HG02981 (cell line): ENCODE data around the gene PCP4.
"Not testable (repeated sequence)": the region's sequence is repeated elsewhere in the genome, so short reads cannot be mapped to it uniquely, and the experiment has no call there.

ENCODE experiments used
- ATAC-seq: cut with Tn5 transposase; IDR thresholded peaks from one replicate; pipeline ENCODE4 v1.9.1; 2021; ENCODE audit warnings: mild to moderate bottlenecking, moderate library complexity; ENCODE audit not compliant: unreplicated experiment

PCP4 gene

DNA sequence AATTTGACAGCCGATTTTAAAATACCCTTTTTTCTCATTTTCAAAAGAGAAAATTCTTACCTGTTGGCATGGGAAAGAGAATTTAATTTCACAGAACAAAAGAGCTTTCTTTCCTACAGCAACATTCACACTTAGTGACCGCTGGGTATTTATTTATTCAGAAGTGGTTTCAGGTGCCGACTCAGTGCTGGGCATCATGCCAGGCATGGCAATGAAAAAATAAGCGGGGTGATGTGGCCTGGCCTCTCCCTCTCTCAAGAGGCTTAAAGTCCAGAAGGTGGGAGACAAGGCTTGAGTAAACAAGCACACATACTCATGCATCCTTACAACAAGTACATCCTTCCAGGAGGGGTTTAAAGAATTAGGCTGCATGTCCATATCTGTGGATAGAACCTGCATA lies 4.1 kb upstream of the PCP4 start:
- no peak for ATAC-seq

DNA sequence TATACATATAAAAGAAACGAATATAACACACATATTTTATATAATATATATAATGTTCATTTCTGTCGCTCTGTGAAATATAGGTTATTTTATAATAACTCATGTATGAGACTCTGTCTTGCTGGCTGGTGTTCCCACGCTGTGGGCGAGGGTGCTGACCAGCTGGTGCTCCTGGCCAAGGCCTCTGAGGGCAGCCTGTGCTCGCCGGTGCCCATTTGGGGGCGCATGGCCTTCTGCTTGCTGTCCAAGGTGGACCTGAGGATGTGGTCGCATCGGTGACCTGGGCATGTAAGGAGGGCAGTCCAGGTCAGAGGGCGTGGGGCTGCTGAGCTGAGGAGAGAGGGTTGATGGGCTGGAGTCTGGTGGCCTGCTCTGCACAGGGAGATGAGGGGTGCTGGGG lies 1.1 kb upstream of the PCP4 start:
- no peak for ATAC-seq

DNA sequence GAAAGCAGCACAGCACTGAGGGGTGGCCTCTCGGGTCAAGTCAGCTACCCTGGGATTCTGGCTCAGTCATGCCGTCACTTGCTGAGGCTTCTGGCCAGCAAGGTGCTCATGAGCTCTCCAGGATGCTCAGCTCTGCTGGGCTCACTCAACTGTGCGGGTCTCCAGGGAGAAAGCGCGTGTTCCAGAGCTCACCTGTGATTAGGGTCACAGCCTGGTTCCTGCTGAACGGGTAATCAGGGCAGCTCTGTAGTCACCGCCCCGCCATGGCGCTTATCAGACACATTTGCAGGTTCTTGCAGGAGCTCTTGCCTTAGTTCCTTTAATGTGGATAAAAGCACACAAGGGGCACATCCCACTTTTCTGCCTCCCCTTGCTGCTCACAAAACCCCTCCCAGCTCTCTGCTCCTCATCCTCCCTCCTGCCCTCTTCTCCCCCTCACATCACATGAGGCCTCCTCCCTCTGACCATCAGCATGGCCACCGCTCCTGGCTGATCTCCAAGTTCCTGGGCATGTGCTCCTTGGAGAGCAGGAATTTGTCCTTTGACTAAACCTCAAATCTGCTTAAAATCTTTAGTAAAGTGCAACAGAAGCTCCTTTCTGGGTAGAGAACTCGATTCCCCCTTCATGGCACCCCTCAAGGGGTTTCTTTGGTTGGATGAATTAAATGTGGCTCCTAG lies 2.0 kb downstream of the PCP4 start:
- no peak for ATAC-seq

DNA sequence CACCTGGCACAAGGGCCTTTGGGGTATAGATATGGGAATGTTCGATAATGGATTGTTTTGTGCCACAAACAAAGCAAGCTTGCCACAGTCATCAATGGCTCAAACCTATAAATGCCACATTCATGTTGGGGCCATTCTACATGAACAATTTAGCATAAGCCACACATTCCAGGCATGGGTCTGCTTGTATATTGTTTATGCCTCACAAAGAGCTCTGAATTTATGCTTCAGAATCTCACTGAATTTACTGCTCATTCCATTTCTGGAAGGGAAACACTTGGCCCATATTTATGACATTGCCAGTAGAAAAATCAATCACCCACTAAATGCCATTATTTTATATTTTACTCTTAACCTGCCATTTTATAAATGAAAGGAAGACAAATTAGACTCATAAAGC lies 6.4 kb downstream of the PCP4 start:
- ATAC-seq = no peak

DNA sequence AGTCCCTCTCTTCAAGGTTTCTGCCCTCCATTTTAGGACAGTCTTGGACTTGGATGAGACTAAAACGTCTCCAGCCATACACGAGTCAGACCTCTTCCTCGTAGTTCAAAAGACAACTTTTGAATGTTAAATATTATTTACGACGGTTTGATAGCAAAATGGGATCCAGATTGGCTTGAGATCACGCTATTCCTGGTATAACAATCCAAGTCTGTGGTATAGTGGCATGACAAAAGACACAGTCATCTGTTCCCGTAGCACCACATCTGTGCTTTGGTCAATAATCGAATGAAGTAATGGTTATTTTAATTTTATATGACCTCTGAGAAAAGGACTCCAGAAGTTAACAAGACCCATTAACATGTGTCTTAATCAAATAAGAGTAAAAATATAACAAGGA lies 7.0 kb downstream of the PCP4 start:
- ATAC-seq = no peak

DNA sequence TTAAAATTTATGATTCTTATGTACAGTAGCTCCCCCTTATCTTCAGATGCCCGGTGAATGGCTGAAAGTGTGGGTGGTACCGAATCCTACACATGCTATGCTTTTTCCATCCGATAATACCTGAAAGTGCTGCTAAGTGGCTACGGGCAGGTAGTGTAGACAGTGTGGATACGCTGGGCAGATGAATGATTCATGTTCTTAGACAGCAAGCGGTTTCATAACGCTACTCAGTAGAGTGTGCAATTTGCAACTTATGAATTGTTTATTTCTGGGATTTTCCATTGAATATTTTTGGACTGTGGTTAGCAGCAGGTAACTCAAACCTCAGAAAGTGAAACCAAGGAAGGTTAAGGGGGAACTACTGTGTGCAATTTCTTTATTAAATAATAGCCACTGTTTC lies 7.5 kb downstream of the PCP4 start:
- ATAC-seq = no peak

DNA sequence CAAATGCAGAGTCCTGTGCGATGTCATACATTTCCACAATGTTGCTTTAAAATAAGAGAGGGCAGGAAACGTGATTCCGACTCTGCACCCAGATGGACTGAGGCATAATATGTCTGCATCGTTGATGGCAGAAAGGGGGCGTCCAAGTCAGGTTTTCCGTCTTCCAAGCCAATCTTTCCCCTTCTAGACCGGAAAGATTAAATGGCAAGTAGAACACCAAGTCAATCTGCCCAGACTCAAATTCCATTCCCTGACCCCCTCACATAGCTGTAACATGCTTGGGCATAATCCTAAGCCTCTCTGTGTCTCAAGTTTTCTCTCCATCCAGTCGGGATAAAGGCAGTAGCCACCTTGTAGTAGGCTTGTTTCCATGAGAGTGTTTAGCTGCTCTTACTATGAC lies 14.4 kb downstream of the PCP4 start:
- ATAC-seq = no peak

DNA sequence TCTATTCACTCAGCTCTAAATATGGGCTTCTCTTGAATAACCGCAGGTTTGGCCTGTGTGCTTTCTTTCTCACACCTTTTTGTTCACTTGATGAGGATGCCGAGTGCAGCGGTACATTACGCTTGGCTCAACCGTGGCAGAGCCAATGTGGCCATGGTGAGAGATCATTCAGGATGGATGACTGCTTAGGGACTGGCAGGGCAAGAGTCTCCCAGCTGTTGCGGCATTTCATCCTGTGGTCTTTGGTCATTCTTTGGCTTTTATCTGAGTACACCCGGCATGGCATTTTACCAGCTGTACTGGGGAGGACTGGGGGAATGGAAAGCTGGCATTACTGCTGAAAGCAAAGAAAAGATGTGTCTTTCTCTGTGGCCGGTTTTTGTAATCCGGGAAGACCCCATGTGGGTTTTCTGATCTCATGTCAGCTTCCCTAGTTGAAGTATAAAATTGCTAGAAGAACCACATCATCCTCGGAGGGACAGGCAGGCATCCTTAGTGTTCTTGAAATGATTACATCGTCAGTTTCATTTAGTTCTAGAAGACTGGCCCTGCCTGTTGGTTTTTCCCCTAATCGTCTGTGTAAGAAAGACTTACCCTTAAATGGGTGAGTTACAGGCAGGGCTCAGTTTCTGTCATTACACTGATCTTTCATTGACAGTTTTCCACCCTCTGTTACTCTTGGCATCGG lies 15.1 kb downstream of the PCP4 start:
- no peak for ATAC-seq

DNA sequence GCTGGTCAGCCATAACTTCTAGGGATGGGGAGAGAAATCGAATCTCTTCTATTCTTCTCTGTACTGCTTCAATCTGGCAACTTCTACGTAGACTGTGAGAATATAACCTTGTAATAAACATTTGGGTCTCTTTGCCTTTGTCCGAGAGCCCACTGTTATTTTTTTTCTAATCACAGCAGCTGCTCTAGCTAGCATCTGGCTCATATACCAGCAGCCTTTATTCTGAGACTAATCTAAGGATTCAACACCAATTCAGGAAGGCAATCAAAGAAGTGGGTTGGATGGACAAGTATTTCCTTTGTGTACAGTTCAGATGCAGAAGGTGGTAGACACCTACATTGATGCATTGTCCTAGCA lies 15.6 kb downstream of the PCP4 start:
- no peak for ATAC-seq

DNA sequence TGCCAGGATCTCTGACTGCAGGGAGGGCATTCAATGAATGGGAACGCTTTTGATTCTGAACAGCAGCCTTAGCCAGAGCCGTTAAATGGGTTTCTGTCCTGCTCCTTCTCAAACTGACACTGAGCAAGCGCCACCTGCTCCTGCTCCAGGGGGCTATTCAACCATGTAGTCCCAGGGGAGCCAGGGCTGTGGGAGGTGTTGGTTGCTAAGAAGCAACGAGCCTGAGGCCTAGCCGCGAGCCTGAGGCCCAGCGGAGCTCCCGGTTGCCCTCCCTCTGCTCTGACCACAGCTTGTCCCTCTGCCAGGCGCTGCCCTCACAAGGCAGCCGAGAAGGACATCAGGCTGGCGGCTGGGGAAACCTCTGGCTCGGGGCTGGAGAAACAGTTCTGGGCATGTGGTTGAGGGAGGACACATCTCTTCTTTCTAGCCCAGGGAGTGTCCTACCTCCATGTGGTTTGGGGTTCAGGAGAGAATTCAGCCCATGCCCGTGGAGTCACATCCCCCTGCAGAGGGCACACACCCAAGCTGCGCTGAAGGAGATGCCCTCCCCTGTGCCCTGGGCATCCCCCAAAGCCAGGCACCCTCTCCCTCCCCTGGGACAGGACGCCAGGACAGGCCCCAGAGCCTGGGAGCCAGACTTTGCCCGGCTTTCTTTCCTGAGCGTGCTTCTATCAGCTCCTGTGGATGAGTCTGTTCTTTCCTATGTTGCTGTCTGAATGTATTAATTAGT lies 18.0 kb downstream of the PCP4 start:
- no peak for ATAC-seq

DNA sequence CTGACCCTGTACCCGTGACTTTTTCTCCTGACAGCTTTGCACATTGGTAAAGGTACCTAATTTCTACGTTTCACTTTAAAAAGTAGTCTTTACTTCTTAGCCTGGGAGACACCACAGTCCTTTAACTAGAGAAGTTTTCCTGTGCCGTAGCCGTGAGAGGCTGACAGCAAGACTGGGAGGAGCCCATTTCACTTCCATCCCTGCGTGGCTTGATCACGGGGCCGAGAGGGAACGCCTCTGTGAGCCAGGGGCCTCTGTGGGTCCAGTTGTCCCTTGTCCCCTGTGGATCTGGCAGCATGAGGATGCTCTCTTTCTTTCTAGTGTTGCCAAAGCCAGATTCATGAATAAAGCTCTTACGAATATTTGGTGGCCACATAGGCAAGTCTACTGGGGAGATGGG lies 21.6 kb downstream of the PCP4 start:
- ATAC-seq = no peak

DNA sequence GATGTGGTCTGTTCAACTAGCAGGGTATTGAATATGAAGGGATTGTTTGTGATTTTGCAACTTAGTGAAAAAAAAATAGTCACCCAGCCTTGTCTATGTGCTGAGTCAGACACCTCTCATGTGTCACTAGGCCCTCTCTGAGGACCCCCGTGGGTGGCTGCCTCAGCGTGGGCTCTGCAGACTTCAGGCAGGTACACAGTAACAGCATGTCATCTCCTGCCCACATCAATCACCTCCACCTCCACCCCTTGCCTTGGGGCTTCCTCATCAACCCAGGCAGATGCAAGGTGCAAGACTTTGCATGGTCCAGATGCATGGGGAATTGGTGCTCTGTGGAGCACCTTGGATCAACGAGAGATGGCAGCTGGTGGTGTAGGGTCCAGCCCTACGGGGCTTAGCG lies 23.9 kb downstream of the PCP4 start:
- no peak for ATAC-seq

DNA sequence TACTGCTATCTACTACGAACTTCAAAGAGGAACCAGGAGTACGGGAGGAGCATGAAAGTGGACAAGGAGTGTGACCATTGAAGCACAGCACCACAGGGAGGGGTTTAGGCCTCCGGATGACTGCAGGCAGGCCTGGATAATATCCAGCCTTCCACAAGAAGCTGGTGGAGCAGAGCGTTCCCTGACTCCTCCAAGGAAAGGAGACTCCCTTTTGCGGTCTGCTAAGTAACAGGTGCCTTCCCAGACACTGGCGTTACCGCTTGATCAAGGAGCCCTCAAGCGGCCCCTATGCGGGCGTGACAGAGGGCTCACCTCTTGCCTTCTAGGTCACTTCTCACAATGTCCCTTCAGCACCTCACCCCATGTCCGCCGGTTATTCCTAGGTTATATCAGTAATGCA lies 24.6 kb downstream of the PCP4 start:
- ATAC-seq = not testable (repeated sequence)

DNA sequence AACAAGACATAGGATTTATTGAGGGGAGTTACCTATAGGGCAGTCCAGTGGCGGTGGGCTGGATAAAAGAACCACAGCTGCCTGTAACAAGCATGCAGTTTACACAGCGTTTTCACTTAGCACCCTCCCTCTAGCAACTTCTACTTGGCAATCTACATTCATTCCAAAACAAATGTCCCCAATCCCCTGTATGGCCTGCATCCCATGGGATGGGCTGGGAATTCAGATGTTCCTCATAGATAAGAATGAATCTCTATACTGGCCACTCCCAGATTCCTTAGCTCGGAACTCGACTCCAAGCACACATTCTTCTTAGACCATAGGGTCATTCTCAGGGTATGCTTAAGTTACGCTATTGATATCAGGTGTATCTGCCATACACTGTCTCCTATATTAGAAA lies 33.3 kb downstream of the PCP4 start:
- ATAC-seq = no peak

DNA sequence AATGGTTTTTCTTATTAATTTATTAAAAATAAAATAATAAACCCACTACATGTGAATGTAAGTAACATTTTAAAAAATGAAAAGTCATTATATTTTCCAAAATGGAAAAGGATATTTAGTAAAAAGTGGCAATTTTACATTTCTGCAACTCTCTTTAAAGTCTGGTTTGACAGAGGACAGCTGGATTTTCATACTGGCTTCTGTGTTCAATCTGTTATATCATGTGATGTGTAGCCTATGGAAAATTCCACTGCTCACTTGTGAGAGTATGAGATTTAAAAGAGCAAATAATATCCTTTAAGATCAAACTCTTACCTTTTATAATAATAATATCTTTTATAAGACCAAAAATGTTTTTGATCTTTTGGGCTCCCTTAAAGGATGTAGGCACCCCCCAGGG lies 33.7 kb downstream of the PCP4 start:
- no peak for ATAC-seq

DNA sequence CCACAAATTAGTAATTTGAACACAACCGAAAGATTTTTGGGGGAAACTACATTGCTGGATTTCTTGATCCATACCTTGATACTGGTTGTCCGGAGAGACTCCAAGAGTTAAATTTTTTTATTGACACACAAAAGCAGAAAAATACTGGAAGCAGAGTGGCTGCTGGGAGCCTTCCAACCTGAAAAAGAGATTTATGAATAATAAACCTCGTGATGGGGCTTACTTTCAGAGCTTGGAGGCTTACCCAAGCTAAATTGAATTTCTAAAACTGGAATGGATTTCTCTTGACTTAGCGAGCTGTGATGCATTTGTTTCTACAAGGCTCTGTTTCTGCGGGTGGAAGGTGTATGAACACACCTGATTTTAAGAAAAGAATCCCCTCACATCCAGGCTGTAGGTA lies 35.7 kb downstream of the PCP4 start:
- no peak for ATAC-seq

DNA sequence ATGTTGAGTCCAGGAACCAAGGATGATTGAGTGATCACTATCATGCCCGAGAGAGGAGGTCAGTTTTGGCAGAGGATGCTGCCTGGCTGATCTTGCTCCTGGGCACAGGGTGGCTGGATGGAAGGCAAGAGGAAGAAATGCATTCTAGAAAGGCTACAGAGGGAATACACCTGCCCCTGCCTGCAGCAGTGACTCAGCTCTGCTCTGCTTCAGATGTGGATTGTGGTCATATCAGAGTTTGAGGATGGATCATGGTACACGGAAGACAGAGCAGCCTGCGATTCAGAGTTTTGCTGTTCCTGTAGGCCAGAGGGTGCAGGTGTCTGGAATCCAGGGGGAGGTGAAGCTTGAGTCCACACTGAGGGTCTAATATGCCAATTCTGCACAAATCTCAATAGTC lies 37.2 kb downstream of the PCP4 start:
- no peak for ATAC-seq

DNA sequence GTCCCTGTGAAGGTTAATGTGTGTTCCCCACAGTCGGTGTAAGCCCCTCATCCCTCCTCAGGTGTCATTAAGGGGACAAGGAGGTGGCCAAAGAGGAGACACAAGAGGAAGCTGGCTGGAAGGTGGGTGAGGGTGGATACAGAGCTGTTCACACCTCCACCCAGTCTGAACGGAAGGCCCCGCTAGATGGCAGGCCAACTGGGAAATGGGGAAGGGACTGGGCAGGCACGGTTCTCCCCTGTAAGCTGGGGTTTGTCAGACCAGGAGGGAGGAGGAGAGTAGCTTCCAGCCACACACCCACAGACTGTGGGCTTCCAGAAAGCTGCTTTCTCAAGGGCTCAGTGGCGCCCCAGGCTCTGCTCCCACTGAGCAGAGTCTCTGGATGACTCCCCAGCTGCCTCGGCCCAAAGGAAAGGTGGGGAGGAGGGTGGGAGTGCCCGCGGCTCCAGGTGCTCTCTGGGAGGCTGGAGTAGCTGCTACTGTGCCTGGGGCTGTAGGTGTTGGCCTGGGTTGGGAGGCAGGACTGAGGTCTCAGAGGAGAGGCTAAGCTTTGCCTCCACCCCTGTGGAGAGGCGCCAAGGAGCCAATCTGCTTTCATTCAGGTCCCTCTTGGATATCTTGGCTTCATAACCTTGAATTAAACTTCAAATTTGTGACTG lies 41.2 kb downstream of the PCP4 start:
- no peak for ATAC-seq

DNA sequence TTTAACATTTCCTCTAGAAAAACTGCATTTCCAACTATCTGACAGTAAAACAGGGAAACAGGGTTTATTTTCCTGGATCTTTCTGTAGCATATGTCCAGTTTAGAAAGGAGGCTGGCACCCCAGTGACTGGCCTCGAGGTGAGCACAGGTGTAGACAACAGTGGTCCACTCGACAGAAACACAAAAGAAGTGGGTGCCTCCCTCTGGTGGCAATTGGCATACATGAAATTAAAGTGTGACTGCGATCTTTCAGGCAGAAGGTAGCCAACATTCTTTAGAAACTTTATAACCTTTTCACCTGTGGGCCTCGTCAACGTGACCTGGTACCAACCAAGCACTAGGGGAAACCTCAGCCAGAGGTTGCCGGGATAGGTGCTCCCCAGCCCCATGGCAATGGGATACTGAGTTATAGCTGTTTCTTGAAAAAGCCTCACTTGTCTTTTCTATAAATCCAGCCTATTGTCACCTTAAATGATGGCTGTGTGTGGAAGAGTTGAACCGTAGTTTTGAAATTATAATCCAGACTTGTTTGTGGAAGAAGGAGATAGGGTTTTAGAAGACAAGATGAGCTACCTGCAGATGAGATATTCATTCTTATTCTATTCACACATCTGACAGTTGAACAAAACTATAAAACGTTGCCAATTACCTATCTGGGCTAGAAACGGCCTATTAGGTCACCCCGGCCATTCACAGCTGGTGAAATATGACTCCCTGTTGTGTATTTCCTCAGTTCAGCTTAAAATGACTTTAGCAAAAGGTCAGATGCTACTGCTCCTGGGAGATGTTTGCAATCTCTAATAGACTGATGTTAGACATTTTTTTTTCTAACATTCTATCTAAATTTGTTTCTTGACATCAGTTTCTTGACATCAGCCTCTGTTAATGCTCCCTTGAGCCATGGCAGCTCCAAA lies 44.3 kb downstream of the PCP4 start:
- no peak for ATAC-seq

DNA sequence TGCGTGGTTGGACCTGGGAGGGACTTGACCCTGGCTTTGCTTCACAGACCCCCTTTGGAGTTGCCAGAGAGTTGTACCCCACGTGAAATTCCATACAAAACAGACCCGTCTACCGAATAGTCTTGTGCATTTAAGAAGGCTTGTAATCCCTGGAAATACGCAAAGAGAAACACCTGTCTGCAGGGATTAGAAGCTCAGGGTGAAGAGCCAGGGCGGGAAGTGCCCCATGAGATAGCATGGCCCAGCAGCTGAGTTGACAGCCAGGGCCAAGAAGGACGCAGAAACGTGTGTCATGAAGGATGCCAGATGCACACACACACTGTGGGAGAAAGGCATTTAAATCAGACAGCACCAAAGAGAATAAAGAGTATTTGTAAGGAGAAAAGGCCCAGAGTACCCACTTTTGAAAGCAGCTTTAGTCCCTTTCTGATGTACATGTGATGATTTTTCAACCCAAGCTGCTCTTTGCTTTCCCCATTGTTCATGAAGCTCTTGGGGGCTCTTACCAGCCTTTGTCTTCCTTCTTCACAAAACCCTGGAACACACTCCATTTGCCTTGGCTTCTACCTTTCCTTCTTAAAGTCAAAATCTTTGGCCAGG lies 46.6 kb downstream of the PCP4 start:
- ATAC-seq = no peak
